Body of pancreas (tissue), 4 donors: ENCODE results near the gene BARHL1.

ENCODE experiments used
- POLR2A ChIP-seq, 3 donors: fragments of 450-650 bp; IDR thresholded peaks; one replicate each; pipeline ENCODE4 v1.6.1; 2016; ENCODE audit warnings: antibody characterized with exemption in 3 of 3, mild to moderate bottlenecking in 2 of 3
- TF ChIP-seq, protein P1 (sequence below), 7 experiments: fragments of 450-650 bp in 4 of 7; fragments of 200-600 bp in 3 of 7; sonication (generic) in 3 of 7; IDR thresholded peaks; one replicate each; pipeline ENCODE4 v1.5.1; 2016 to 2019; ENCODE audit warnings: antibody characterized with exemption in 7 of 7

GRCh38 chr9:132606066-132606465 is 23.7 kb downstream of the BARHL1 start:
- TF ChIP-seq, protein P1, sequence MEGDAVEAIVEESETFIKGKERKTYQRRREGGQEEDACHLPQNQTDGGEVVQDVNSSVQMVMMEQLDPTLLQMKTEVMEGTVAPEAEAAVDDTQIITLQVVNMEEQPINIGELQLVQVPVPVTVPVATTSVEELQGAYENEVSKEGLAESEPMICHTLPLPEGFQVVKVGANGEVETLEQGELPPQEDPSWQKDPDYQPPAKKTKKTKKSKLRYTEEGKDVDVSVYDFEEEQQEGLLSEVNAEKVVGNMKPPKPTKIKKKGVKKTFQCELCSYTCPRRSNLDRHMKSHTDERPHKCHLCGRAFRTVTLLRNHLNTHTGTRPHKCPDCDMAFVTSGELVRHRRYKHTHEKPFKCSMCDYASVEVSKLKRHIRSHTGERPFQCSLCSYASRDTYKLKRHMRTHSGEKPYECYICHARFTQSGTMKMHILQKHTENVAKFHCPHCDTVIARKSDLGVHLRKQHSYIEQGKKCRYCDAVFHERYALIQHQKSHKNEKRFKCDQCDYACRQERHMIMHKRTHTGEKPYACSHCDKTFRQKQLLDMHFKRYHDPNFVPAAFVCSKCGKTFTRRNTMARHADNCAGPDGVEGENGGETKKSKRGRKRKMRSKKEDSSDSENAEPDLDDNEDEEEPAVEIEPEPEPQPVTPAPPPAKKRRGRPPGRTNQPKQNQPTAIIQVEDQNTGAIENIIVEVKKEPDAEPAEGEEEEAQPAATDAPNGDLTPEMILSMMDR (IDR thresholded peaks at IDR 0.05): no peak
- TF ChIP-seq POLR2A (IDR thresholded peaks at IDR 0.05): no peak
